Measurements from ENCODE around the gene ZC2HC1B.

The ZC2HC1B gene

DNA sequence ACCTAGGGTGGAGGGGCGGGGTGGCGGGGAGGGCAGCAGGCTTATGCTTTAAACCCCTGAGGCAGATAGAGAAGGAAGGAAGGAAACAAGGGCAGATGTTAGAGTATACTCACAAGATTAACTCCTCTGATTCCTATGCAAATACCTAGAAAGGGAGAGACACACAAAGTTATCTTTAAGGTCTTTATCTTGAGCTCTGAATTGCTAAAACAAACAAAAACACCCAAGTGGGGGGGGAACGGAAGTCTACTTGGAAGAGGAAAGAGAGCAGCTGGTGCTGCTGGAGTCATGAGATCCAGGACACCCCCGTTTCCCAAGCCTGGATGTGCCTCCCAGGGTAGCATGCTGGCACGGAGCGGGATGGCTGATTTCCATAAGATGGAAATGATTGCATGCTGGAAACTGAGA lies 100.4 kb downstream of the ZC2HC1B start:
- no peak for DNase-seq

GRCh38 chr6:143965503-143966171 lies 101.4 kb downstream of the ZC2HC1B start:
- DNase-seq: no peak

GRCh38 chr6:143966312-143966711 lies 102.0 kb downstream of the ZC2HC1B start:
- DNase-seq: no peak

DNA sequence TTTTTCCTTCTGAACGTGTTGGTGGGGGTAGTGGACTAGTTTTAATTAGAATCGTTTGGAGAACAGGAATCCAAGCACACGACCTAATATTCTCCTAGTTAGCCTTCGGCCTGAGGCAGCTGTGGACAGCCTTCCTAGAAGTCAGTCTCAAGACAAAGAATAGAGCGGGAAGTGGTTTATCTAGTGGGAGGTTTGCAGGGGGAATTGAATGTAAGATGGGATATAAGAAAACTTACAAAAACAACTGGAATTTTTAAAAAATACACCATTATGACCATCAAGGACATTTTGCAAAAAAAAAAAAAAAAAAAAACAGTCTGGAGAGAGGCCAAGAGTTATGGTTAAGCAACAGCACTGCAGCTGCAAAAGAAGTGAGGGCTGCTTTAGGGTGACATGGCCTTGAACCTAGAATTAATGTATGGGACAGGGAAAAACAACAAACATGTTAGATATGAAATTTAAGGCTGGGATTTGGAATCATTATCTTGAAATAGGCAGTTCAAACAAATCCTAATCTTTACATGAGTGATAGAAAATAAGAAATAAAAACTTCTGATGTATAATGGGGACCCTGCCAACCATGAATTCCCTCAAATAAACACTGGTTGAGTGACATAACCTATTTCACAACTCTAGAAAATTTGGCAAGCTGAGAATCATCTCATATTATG lies 103.6 kb downstream of the ZC2HC1B start:
- no peak for DNase-seq

GRCh38 chr6:143969077-143969476 lies 104.8 kb downstream of the ZC2HC1B start:
- no peak for DNase-seq

DNA sequence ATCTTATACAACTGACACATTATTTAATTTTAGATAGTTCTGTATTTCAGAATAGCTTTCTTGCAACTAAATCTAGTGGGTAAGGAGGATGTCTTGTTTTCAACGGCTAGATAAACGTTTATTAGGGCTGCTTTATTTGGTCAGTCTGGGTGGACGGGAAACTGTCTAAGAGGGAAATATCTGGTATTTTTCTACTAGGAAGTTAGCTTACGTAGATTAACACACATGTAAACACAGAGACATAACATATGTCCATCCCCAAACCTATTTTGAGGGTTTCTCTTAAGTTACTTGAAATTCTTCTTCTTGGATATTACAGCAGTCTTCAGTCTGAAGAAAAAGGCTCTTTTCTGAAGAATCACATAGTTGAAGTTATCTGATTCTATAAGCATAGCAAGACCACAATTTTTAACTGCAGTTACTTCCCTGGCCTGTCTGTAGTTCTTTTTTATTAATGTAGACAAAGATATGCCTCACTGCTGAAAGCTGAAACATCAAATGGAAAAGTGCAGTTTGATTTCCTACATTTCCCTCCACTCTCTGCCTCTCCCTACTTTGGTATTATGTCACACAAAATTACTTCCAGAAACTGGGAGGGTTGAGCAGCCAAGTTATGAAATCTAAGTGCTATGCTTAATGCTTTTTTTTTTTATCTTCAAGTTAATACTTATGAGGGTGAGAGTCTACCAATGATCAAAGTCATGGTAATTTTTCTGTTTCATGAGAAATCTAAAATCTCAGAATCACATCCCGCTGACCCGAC lies 106.4 kb downstream of the ZC2HC1B start:
- no peak for DNase-seq

DNA sequence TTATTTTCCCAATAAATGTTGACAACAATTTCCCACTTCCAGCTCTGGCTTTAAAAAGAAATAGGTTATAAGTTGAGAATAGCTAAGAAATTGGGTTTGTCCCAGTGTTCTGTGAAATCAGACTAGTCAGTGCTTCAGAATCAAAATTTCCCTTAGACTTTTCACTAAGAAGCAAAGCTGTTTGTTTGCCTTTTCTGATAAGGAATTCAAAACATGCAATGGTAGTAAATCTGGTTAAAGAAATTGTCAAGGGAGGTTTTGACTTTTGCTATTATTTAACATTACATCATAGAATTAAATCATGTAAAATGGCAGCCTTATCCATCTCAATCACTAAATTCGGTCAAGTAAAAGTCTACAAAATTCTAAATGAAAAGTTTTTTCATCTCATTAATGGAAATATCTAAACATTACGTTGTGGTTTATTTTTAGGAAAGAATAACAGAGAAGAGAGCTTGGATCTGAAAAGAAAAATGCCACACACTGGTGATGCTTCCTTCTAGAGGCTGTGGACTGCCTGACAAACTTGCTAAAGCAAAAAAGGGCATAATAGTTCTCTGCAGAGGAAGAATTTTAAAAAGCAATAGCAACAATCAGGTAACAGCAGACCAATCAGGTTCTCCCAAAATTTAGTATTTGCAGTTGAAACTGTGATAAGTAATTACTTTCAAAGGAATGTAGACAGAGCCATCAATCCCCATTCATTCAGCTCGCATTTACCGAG lies 107.4 kb downstream of the ZC2HC1B start:
- no peak for DNase-seq

DNA sequence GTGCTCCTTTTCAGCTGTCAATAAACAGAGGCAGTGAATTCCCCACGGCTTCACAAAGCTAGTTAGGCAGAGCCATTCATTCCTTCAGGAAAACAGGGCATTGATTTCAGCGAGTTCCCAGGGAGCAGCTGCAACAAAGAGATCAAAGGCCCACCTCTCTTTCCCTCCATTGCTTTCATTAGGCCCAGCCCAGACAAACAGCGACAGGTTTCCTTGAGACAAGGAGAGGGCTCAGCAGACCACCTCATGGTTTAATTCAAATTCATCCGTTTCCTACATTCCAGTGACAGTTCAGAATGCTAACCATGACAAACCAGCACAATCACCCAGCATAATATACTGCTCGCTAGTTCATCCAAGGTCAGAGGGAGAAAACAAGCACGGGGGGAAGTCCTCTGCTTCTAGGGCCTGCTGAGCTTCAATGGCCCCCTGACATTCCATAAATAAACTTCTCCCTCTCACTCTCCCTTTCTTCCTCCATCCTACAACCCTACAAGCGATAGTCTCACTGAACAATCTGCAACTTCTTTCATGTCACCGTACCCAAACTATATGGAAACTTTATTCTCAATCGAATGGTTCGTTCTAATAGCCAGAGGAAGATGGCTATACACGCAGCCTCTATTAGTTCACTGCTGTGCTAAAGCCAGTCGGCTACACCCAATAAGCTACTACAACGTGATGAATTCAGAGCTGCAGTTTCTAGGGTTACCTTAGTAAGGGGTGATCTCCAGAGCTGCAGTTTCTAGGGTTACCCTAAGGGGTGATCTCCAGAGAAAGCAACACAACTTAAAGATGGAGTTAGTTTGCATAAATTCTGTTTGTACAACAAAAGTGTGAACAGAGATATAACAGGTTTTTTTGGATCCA lies 109.1 kb downstream of the ZC2HC1B start:
- DNase-seq: no peak

GRCh38 chr6:143974089-143974488 lies 109.8 kb downstream of the ZC2HC1B start:
- no peak for DNase-seq

- DNase-seq: no peak
Measured at GRCh38 chr6:143976806-143977349, 112.6 kb downstream of the ZC2HC1B start.

DNA sequence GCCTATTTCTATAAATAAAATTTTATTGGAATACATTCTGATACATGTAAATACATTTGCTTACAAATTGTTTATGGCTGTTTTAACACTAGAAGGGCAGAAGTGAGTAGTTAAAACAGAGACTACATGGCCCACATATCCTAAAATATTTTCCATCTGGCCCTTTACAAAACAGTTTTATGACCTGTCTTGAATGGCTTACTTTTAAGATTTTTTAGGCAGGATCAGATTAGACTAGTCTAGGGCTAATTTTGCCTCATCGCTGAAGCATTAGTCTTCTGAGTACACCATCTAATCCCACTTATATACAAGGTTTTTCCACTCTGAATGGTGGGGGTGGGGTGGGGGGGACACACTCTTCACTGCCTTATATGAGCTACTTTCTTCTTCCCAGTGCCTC lies 116.6 kb downstream of the ZC2HC1B start:
- no peak for DNase-seq

DNA sequence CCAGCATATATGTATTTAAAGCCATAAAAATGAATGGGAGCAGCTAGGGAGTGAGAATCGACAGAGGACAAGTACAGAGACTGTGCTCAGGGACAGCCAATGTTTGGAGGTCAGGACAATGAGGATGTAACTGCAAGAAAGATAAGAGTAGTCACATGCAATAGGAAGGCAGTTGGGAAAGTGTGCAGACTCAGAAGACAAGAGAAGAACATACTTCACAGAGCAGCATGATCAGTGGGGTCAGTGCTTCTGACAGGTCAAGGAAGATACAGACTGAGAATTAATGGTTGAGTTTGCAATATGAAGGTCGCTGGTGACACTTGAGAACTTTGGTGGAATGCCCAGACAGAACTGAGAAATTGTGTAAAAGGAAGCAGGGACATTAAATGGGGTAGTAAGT lies 118.7 kb downstream of the ZC2HC1B start:
- no peak for DNase-seq

GRCh38 chr6:143984666-143985065 lies 120.4 kb downstream of the ZC2HC1B start:
- no peak for DNase-seq

DNA sequence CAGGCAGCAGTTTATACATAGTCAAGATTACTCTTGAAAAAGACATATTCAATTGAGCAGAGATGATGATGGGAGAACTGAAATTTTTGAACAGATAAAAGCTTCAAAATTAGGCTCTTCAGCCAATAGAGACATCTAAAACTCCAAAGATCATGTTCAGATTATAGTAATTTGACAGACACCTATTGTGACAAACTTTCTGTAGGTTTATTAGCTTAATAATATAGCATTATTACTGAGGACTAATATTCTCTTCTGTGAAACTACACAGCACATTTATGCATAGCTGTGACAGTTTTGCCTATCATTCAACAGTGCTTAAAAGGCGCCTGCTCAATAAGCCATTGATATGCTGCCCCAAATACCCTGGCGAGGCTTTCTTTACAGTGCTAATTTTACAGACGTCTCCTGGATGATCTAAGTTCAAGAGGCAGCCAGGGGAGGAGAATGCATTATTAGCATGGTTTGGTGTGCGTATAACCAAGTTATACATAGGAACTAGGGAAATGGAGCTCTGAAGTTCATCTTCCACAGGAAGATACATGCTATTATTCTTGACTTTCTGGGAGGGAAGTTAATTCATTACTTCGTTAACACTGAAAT lies 122.3 kb downstream of the ZC2HC1B start:
- DNase-seq: no peak
